ENCODE measurements around the gene C1orf116.

The C1orf116 gene

GRCh38 chr1:206986402-206986801 lies 46.2 kb downstream of the C1orf116 start:
- DNase-seq, result no peak

DNA sequence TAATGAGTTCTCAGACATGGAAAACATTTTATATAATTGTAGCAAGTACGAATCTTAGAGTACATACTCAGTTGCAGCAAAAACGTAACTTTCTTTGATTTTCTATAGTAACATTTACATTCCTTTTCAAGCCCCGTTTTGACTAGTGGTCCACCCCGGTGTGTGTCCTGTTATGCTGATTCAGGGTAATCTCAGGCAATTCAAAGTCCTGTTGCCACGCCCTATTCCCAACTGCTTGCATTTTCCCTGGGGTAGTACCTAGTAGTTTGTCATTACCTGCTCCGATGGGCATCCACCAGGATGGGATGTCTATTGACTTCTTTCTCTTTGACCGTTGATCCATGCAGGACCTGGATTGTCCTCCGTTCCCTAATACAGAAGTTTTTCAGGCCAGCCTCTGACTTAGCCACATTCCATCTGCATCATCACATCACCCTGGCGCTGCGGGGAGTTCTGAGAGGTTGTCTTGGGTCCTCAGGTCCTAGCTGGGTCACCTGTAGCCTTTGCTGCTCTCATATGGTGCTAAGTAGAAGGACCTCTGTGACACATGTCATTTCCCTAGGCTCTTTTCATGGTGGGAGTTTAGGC lies 47.3 kb downstream of the C1orf116 start:
- DNase-seq, result no peak

GRCh38 chr1:206982216-206982615 lies 50.3 kb downstream of the C1orf116 start:
- peak in 3 of 4 experiments; percentile 12 to 51 (median 30) for DNase-seq

DNA sequence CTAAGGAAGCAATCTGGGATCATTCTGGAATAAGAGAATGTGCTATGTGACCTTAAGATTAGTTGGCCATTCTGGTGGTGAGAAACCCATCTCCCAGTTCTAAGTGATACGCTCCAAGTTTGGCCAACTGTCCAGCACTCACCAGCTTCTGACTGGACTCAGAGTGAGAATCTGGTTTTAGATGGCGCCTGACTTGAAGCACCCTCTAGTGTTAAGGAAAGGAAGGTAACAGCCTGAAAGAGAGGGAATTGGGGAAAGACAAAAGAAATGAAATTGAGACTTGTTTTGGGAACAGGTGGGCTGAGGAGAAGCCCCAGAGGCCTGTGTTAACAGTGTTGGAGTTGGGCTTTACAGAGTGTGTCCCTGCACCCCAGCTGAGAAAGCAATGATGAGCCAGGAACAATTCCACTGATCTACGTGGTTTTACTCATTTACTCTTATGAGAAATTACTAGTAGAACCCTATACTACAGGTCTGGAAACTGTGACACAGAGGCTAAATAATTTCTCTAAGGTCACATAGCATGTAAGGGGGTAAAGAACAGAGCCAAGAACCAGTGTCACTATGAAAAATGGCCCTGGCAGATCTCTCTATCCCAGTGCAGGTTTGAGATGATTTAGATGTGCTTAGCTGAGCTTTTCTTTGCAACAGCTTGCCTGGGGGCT lies 53.0 kb downstream of the C1orf116 start:
- DNase-seq, result no peak

GRCh38 chr1:206978259-206978658 lies 54.3 kb downstream of the C1orf116 start:
- no peak for DNase-seq

- DNase-seq, result no peak
Observed at GRCh38 chr1:206975306-206975705, 57.2 kb downstream of the C1orf116 start.

DNA sequence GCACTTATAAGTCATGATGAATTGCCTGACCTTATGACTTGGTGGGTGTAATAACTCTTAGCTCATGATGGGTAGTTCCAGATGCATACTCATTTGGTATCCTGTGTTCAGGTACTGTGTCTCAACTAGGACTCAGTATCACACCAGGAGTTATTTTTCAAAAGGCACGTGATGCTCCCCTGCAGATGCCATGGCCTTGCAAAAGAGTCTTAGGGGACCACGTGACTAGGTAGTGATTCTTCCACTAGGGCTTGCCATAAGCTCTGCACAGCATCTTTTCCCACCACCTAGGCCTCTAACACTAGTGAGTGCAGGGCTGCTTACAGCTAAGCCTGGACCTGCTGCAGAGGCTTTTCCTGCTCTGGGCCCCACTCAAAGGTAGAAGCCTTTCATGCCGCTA lies 58.4 kb downstream of the C1orf116 start:
- DNase-seq, result no peak

- no peak for DNase-seq
Observed at GRCh38 chr1:206972728-206973127, 59.8 kb downstream of the C1orf116 start.

DNA sequence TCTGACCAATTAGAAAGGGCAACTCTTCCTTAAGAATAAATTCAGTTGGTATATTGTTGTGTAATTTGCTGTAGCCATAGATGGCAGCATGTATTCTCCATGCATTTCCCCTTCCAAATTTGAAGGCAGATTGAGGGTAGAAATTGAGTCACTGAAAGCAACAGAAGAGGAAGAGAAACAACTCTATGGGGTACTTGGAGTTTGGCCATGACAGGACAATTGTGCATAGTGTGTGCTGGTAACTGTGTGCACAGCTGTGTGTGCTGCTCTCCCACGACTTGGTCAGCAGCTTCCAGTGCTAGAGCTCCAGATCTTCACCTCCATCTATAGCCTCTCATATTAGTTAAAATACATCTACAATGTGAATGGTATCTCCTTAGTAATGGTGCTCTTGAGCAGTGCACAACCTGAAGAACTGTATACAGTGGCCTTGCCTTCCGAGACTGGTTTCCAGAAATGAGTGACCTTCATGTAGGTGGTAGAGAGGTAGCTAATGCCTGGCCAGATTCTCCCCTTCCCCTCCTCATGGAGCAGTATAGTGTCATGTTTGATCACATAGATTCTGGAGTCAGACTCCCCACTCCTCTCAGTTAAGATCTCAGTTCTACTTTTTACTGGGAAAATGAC lies 61.4 kb downstream of the C1orf116 start:
- DNase-seq, result no peak

DNA sequence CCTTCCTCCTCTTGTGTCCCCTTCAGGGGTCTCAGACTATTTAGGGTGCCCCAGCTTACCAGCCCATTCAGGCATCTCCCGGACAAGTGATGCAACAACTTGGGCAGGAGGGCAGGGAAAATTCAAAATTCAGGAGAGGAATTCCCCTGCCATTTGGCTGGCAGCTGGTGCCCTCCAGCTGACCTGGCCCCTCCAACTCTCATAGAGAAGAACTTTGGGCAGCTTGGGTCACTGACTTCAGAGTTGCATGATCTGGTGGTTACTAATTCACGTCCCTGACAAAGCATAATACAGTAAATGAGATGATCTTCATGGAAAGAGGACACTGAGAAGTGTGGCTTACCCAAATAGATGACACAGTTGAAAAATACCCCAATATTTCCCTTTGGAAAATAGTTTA lies 62.1 kb downstream of the C1orf116 start, which contains the start of gene FCAMR:
Gene FCAMR, minus strand, starts transcription at position 15 of the 400 bp plus-strand sequence. CDS start 335 bp downstream, outside the sequence.
- DNase-seq, result no peak

- DNase-seq, result no peak
Observed at GRCh38 chr1:206969090-206969489, 63.5 kb downstream of the C1orf116 start.
